ENCODE measurements around the gene LGR5. TPM values are rescaled to one million over a fixed set of nuclear protein-coding genes. Genes with fewer than 3 reads are reported as not detected.

Gene LGR5, protein sequence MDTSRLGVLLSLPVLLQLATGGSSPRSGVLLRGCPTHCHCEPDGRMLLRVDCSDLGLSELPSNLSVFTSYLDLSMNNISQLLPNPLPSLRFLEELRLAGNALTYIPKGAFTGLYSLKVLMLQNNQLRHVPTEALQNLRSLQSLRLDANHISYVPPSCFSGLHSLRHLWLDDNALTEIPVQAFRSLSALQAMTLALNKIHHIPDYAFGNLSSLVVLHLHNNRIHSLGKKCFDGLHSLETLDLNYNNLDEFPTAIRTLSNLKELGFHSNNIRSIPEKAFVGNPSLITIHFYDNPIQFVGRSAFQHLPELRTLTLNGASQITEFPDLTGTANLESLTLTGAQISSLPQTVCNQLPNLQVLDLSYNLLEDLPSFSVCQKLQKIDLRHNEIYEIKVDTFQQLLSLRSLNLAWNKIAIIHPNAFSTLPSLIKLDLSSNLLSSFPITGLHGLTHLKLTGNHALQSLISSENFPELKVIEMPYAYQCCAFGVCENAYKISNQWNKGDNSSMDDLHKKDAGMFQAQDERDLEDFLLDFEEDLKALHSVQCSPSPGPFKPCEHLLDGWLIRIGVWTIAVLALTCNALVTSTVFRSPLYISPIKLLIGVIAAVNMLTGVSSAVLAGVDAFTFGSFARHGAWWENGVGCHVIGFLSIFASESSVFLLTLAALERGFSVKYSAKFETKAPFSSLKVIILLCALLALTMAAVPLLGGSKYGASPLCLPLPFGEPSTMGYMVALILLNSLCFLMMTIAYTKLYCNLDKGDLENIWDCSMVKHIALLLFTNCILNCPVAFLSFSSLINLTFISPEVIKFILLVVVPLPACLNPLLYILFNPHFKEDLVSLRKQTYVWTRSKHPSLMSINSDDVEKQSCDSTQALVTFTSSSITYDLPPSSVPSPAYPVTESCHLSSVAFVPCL
- total RNA-seq = under 0.01 TPM in 1 of 2 replicates, not detected in the other

DNA sequence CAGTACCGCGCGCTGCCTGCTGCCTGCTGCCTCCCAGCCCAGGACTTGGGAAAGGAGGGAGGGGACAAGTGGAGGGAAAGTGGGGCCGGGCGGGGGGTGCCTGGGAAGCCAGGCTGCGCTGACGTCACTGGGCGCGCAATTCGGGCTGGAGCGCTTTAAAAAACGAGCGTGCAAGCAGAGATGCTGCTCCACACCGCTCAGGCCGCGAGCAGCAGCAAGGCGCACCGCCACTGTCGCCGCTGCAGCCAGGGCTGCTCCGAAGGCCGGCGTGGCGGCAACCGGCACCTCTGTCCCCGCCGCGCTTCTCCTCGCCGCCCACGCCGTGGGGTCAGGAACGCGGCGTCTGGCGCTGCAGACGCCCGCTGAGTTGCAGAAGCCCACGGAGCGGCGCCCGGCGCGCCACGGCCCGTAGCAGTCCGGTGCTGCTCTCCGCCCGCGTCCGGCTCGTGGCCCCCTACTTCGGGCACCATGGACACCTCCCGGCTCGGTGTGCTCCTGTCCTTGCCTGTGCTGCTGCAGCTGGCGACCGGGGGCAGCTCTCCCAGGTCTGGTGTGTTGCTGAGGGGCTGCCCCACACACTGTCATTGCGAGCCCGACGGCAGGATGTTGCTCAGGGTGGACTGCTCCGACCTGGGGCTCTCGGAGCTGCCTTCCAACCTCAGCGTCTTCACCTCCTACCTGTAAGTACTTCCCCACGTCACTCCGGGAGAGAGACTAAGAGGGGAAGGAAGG, at the start of gene LGR5:
Gene LGR5, plus strand, starts transcription at position 186 of the 732 bp plus-strand sequence. Its CDS starts 283 bp downstream, at position 469.
- peak within 1 kb of the TSS; percentile 54 for H3K4me3 ChIP-seq (ENCODE audit: insufficient read depth, low read length)
- peak within 1 kb of the TSS; percentile 74 for H3K4me2 ChIP-seq (ENCODE audit: insufficient read depth, low read length)
- no peaks in the 10 kb centered on the region for H3K9me3 ChIP-seq (ENCODE audit: low read depth, low read length)
- no peak within 1 kb of the TSS for H2AFZ ChIP-seq (ENCODE audit: low read length)
- peak; percentile 60 for DNase-seq (ENCODE audit: insufficient read length, low spot score, missing footprints)
- H3K79me2 ChIP-seq (ENCODE audit: insufficient read depth, low read length) = no peaks in the 10 kb centered on the region
- no peaks in the 10 kb centered on the region for H3K36me3 ChIP-seq (ENCODE audit: insufficient read depth, low read length)
- TF ChIP-seq, protein P1, sequence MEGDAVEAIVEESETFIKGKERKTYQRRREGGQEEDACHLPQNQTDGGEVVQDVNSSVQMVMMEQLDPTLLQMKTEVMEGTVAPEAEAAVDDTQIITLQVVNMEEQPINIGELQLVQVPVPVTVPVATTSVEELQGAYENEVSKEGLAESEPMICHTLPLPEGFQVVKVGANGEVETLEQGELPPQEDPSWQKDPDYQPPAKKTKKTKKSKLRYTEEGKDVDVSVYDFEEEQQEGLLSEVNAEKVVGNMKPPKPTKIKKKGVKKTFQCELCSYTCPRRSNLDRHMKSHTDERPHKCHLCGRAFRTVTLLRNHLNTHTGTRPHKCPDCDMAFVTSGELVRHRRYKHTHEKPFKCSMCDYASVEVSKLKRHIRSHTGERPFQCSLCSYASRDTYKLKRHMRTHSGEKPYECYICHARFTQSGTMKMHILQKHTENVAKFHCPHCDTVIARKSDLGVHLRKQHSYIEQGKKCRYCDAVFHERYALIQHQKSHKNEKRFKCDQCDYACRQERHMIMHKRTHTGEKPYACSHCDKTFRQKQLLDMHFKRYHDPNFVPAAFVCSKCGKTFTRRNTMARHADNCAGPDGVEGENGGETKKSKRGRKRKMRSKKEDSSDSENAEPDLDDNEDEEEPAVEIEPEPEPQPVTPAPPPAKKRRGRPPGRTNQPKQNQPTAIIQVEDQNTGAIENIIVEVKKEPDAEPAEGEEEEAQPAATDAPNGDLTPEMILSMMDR (IDR thresholded peaks at IDR 0.05; ENCODE audit: extremely low read depth, low read depth, low read length) = no peak
- peaks cover 5% of the 10 kb centered on the region for H3K4me1 ChIP-seq (ENCODE audit: insufficient read depth, low read length)
- H3K27ac ChIP-seq (ENCODE audit: low read depth, low read length) = no peak within 1 kb of the TSS
- no peaks in the 10 kb centered on the region for H4K20me1 ChIP-seq (ENCODE audit: insufficient read depth, low read length)
- H3K27me3 ChIP-seq (ENCODE audit: insufficient read depth, low read length) = peaks cover 72% of the 10 kb centered on the region

DNA sequence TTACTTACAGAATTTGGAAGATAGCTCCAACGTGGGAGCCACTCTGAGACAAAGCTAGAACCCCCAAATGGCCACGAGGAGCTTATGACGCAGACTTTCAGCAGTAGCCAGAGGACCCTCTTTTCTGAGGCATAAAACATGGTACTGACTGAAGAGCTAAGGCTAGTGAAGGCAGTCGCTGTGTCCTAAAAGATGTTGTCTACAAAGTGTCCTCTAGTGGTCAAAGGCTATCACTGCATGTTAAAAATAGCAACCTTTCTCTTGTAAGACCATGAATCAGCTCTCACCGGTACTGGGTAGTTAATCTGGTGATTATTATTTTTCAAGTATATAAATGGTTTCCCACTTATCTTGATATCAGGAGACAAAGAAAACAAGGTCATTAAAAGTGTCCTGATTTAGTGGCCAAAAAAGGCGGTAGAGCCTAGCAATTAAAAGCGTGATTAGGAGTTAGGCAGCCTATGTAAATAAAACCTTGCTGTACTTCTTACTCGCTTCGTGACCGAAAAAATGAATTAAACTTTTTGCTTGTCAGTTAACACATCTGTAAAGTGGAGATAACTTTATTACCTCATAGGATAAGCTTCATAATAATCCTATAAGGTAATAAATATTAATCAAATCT, 47.0 kb upstream of the LGR5 start:
- peaks cover 3% of the 10 kb centered on the region for H3K4me1 ChIP-seq (ENCODE audit: insufficient read depth, low read length)
- H3K4me2 ChIP-seq (ENCODE audit: insufficient read depth, low read length) = peak overlapping the region; percentile 9

DNA sequence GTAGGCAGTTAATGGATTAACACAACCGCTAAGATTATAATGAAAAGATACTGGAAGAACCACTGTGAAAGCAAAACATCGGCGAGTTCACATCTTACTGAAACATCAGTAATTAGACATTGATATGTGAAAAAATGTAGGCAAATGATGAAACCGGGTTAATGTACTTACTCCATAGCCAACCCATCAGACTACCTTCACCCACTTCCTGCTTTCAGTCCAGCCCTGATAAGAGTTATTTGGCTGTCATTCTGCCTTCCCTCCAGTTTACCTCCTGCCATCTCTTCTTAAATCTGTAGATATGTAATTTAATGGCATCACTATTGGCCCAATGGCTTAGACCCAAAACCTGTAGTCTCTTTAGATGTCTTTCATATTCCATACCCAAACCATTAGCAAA, 46.0 kb upstream of the LGR5 start:
- no peak overlapping the region for H3K27ac ChIP-seq (ENCODE audit: low read depth, low read length)
- H3K4me2 ChIP-seq (ENCODE audit: insufficient read depth, low read length) = no peak overlapping the region
- H3K36me3 ChIP-seq (ENCODE audit: insufficient read depth, low read length) = no peaks in the 10 kb centered on the region
- TF ChIP-seq, protein P1 (IDR thresholded peaks at IDR 0.05; ENCODE audit: extremely low read depth, low read depth, low read length) = no peak
- H3K4me1 ChIP-seq (ENCODE audit: insufficient read depth, low read length) = peaks cover 5% of the 10 kb centered on the region
- no peaks in the 10 kb centered on the region for H3K9me3 ChIP-seq (ENCODE audit: low read depth, low read length)
- no peaks in the 10 kb centered on the region for H4K20me1 ChIP-seq (ENCODE audit: insufficient read depth, low read length)
- no peaks in the 10 kb centered on the region for H3K27me3 ChIP-seq (ENCODE audit: insufficient read depth, low read length)
- no peaks in the 10 kb centered on the region for H3K79me2 ChIP-seq (ENCODE audit: insufficient read depth, low read length)
- DNase-seq (ENCODE audit: insufficient read length, low spot score, missing footprints) = no peak
- H2AFZ ChIP-seq (ENCODE audit: low read length) = no peak overlapping the region
- H3K4me3 ChIP-seq (ENCODE audit: insufficient read depth, low read length) = no peak overlapping the region

More for the DNA sequence above, 47.0 kb upstream of the LGR5 start:
- Histone ChIP-seq H3K27me3 (ENCODE audit: insufficient read depth, low read length) (no peaks in the 10 kb centered on the region), H4K20me1 (ENCODE audit: insufficient read depth, low read length) (no peaks in the 10 kb centered on the region), H3K4me3 (ENCODE audit: insufficient read depth, low read length) (no peak overlapping the region), H3K9me3 (ENCODE audit: low read depth, low read length) (no peaks in the 10 kb centered on the region), H2AFZ (ENCODE audit: low read length) (no peak overlapping the region), H3K27ac (ENCODE audit: low read depth, low read length) (no peak overlapping the region), H3K36me3 (ENCODE audit: insufficient read depth, low read length) (no peaks in the 10 kb centered on the region), H3K79me2 (ENCODE audit: insufficient read depth, low read length) (no peaks in the 10 kb centered on the region)
- DNase-seq (ENCODE audit: insufficient read length, low spot score, missing footprints) = peak; percentile 93
- TF ChIP-seq, protein P1 (IDR thresholded peaks at IDR 0.05; ENCODE audit: extremely low read depth, low read depth, low read length) = peak; percentile 85
